ENCODE results near the gene UGT1A6.

UGT1A6 gene

DNA sequence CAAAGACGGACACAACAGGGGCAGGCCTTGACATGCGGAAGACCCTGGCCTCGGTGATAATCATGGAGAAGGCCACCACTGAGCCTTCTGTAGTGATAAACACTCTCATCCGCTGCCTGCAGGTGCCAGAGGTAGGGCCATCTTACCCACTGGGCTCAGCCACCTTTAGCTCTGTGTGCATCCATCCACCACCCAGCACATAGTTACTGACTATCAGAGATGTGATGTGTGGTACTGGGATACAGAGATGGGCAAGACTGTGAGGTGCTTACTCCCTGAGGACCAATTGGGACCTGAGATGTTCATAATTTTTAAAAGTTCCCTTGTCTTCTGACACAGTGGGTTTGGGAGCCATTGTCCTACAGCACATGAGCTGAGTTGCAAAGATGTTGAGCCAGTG, 87.0 kb downstream of the UGT1A6 start:
- DNase-seq (ENCODE audit: low read depth): no peak
- H3K4me3 ChIP-seq (ENCODE audit: low read depth, low read length): no peak overlapping the region
- TF ChIP-seq, protein P1, sequence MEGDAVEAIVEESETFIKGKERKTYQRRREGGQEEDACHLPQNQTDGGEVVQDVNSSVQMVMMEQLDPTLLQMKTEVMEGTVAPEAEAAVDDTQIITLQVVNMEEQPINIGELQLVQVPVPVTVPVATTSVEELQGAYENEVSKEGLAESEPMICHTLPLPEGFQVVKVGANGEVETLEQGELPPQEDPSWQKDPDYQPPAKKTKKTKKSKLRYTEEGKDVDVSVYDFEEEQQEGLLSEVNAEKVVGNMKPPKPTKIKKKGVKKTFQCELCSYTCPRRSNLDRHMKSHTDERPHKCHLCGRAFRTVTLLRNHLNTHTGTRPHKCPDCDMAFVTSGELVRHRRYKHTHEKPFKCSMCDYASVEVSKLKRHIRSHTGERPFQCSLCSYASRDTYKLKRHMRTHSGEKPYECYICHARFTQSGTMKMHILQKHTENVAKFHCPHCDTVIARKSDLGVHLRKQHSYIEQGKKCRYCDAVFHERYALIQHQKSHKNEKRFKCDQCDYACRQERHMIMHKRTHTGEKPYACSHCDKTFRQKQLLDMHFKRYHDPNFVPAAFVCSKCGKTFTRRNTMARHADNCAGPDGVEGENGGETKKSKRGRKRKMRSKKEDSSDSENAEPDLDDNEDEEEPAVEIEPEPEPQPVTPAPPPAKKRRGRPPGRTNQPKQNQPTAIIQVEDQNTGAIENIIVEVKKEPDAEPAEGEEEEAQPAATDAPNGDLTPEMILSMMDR (IDR thresholded peaks at IDR 0.05; ENCODE audit: insufficient read depth, low read depth, low read length, missing control alignments): no peak

DNA sequence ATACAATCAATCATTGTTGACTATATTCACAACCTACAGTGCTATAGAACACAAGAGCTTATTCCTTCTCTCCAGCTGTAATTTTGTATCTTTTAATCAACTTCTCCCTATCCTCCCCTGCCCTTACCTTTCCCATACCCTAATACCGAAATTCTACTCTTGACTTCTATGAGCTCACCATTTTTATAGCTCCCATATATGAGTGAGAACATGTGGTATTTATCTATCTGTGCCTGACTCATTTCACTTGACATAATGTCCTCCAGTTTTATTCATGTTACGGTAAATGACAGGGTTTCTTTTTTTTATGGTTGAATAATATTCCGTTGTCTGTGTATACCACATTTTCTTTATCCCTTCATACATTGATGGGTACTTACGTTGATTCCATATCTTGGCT, 88.1 kb downstream of the UGT1A6 start:
- no peak for DNase-seq (ENCODE audit: low read depth)
- TF ChIP-seq, protein P1 (IDR thresholded peaks at IDR 0.05; ENCODE audit: insufficient read depth, low read depth, low read length, missing control alignments): no peak
- no peak overlapping the region for H3K4me3 ChIP-seq (ENCODE audit: low read depth, low read length)

DNA sequence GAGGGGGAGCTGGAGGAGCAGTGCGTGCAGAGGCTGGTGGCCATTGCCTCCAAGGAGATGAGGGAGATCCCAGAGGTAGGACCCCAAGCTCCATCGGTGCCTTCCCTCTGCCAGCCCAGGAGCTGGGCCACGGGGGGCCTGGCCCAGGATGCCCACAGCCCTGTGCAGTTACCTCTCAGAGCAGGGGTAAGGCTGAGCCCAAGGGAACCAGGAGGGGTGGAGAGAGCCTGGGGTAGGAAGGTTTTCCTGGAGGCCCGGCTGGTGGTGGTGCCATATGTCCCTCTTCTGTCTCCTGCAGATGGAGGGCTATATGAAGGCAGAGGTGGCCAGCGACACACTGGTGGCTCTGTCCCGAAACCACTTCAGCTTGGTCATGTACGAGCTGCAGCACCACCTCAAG, 96.9 kb downstream of the UGT1A6 start:
- no peak overlapping the region for H3K4me3 ChIP-seq (ENCODE audit: low read depth, low read length)
- no peak for DNase-seq (ENCODE audit: low read depth)
- TF ChIP-seq, protein P1 (IDR thresholded peaks at IDR 0.05; ENCODE audit: insufficient read depth, low read depth, low read length, missing control alignments): no peak

DNA sequence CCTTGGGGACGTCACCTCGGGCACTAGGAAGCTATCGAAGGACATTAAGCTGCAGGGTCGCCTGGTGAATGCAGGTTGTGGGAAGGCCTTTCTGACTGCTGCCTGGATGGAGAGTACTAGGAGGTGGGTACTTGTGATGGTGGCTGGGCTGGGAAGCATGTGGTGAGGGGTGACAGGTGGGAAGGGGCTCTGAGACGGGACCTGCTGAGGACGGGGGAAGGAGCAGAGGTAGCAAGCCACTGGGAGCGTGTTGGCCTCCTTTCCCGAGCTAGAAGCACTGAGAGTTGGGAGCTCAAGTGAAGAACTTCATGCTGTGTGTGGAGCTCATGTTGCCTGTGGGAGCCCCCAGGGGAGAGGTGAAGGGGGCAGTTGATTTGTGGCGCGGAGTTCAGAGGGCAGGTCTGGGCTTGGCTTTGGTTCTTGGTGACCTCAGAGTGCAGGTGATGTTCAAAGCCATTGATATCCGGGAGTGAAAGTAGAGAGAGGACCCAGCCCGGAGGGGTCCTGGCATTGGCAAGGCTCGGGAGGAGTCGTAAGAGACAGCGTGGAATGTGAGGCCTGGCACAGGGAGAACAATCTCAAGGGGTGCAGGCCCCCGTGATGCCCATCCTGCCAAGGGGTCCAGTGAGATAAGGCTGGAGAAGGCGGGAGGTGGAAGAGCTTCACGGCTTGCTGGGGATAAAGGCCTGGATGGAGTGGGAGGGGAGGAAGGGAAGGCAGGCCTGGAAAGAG, 98.6 kb downstream of the UGT1A6 start:
- TF ChIP-seq, protein P1 (IDR thresholded peaks at IDR 0.05; ENCODE audit: insufficient read depth, low read depth, low read length, missing control alignments): no peak
- H3K4me3 ChIP-seq (ENCODE audit: low read depth, low read length): no peak overlapping the region
- no peak for DNase-seq (ENCODE audit: low read depth)

DNA sequence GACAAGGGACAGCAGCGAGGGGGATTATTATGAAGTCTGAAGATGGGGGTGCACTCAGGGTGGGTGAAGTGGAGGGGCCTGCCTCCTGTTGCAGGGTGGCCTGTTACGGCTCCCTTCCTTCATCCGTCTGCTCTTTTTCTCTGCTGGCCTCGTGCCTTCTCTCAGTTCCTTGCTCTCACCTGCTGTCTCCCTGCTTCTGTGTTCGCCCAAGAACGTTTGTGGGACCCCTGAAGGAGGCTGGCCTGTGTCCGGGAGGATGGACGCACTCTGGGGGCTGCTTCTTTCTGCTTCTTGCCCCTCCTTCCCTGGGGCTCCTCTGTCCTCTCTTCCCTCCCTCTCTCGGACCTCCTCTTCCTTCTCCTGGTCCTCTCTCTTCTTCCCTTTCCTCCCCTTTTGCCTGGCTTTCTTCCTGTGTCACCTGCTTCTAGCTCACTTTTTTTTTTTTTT, 99.2 kb downstream of the UGT1A6 start:
- no peak overlapping the region for H3K4me3 ChIP-seq (ENCODE audit: low read depth, low read length)
- DNase-seq (ENCODE audit: low read depth): no peak
- TF ChIP-seq, protein P1 (IDR thresholded peaks at IDR 0.05; ENCODE audit: insufficient read depth, low read depth, low read length, missing control alignments): no peak

DNA sequence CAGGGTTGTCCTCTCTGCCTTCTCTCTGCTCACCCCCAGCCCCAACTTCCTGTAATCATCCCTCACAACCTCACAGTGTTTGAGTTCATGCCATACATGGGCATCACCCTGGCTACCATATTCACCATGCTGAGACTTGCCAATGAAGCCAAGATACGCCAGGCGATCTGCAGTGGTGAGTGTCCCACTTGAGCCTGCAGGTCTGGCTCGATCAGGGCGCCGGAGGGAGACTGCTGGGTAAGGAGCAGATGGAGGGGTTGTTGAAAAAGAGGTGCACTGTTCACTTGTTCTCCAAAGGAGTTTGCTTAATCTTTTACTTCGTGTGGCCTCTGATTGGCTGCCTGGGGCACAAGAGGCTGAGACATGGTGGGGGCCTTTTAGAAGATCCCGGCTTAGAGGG, 100.0 kb downstream of the UGT1A6 start:
- TF ChIP-seq, protein P1 (IDR thresholded peaks at IDR 0.05; ENCODE audit: insufficient read depth, low read depth, low read length, missing control alignments): no peak
- no peak overlapping the region for H3K4me3 ChIP-seq (ENCODE audit: low read depth, low read length)
- DNase-seq (ENCODE audit: low read depth): no peak
